ENCODE measurements around the gene VCX3B.
"Not testable (repeated sequence)": the region's sequence is repeated elsewhere in the genome, so short reads cannot be mapped to it uniquely, and the experiment has no call there.

The VCX3B gene

DNA sequence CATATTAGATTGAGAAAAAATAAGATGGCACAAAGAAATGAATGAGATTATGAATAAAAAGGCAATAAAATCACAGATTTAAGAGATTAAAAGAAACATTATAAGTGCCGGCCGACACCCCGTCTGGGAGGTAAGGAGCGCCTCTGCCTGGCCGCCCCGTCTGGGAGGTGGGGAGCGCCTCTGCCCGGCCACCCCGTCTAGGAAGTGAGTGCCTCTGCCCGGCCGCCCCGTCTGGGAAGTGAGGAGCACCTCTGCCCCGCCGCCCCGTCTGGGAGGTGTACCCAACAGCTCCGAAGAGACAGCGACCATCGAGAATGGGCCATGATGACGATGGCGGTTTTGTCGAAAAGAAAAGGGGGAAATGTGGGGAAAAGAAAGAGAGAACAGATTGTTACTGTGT is 37.5 kb downstream of the VCX3B start:
- not testable (repeated sequence) for H3K4me3 Mint-ChIP-seq; H3K27ac Mint-ChIP-seq; H3K4me1 Mint-ChIP-seq; H3K36me3 Mint-ChIP-seq (ENCODE audit: low read depth); ATAC-seq; H3K27me3 Mint-ChIP-seq; H3K9me3 Mint-ChIP-seq; DNase-seq

DNA sequence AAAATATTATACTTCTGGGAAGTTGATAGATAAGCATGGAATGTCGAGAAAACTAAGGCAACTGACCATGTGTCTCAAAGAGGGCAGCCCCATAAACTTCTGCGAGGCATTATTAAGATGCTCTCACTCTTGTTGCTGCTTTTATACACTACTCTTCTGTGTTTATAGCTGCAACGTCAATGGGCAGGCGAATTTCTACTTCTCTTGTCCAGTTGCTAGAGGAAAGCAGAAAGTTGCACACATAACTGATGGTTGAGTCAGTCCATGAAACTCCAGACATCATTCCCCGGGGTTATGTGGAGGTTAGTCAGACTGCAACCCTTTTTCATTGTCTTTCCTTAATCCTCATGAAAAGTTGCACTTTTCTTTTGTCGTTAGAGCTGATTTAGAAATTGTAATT is 39.8 kb downstream of the VCX3B start:
- no peak overlapping the region for H3K27ac Mint-ChIP-seq
- DNase-seq, result no peak
- H3K4me1 Mint-ChIP-seq, result no peaks in the 10 kb centered on the region

More for the DNA sequence above, 39.8 kb downstream of the VCX3B start:
- Mint-ChIP-seq H3K4me3 (no peak overlapping the region), H3K36me3 (ENCODE audit: low read depth) (no peaks in the 10 kb centered on the region), H3K9me3 (no peaks in the 10 kb centered on the region), H3K27me3 (no peaks in the 10 kb centered on the region)
- ATAC-seq, result no peak
